ENCODE measurements around the gene ZSCAN25.
"Not testable (repeated sequence)": the region's sequence is repeated elsewhere in the genome, so short reads cannot be mapped to it uniquely, and the experiment has no call there.

The ZSCAN25 gene

DNA sequence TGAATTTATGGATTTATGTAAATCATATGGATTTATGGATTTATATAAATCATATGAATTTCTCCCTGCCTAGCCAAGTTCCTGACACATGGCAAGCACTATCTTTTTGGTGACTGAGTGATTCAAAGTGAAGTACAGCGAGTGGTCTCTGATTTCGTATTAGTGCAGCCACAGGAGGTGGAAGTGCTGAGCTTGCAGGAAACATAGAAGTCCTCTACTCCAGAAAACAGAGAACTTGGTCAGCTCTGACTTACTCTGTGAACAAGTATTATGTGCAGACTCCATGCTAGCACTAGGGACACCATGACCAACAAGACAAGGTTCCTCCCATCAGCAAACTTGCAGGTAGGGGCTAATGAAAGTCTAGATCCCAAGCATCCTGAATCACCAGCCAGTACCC is 34.5 kb downstream of the ZSCAN25 start:
- no peak for DNase-seq

DNA sequence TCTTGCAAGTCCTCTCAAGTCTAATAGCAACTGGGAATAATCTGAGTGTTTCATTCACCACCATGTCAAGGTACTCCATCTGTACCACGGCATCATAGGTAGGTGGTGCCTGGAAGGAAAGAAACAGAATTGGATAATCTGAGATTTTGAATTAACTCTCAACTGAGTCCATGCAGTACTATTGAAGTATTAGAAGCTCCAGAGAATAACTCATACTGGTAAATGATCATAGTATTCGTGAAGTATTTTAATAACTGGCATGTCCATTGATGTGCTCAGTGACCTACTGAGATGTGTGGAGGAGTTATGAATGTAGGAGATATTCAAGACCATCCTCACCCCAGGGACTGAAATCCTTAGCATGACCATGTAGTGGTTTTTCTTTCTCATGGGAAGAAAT is 35.9 kb downstream of the ZSCAN25 start:
- DNase-seq = no peak

DNA sequence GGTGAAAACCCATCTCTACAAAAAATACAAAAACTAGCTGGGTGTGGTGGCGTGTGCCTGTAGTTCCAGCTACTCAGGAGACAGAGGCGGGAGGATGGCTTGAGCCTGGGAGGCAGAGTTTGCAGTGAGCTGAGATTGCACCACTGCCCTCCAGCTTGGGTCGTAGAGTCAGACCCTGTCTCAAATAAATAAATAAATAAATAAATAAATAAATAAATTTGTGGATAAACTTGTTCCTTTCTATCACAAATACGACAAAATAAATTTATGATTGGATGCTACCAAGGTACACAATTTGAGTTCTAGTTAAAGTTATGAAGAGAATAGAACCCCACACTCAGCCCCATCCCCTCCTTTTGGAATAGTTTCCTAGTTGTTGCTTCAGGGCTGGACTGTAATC is 36.5 kb downstream of the ZSCAN25 start:
- DNase-seq = not testable (repeated sequence)

DNA sequence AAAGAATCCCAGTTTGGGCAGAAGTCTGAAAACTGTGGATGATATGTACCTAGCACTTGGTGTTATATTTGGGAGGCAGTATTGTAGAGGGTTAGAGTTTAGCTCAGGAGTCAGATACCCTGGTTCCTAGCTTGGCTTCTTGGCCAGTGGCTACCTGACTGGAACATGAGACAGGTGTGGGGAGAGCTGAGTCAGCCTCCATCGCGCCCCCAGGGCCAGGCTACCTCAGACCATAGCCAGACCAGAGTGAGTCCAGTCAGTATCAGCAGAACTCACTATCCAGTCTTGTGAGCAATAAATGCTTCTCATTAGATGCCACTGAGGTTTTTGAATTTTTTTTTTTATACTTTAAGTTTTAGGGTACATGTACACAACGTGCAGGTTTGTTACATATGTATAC is 37.0 kb downstream of the ZSCAN25 start:
- no peak for DNase-seq

DNA sequence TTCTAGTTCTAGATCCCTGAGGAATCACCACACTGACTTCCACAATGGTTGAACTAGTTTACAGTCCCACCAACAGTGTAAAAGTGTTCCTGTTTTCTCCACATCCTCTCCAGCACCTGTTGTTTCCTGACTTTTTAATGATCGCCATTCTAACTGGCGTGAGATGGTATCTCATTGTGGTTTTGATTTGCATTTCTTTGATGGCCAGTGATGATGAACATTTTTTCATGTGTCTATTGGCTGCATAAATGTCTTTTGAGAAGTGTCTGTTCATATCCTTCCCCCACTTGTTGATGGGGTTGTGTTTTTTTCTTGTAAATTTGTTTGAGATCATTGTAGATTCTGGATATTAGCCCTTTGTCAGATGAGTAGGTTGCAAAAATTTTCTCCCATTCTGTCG is 37.9 kb downstream of the ZSCAN25 start:
- DNase-seq = not testable (repeated sequence)

DNA sequence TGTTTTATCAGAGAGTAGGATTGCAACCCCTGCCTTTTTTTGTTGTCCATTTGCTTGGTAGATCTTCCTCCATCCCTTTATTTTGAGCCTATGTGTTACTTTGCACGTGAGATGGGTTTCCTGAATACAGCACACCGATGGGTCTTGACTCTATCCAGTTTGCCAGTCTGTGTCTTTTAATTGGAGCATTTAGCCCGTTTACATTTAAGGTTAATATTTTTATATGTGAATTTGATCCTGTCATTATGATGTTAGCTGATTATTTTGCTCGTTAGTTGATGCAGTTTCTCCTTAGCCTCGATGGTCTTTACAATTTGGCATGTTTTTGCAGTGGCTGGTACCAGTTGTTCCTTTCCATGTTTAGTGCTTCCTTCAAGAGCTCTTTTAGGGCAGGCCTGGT is 41.1 kb downstream of the ZSCAN25 start:
- not testable (repeated sequence) for DNase-seq

DNA sequence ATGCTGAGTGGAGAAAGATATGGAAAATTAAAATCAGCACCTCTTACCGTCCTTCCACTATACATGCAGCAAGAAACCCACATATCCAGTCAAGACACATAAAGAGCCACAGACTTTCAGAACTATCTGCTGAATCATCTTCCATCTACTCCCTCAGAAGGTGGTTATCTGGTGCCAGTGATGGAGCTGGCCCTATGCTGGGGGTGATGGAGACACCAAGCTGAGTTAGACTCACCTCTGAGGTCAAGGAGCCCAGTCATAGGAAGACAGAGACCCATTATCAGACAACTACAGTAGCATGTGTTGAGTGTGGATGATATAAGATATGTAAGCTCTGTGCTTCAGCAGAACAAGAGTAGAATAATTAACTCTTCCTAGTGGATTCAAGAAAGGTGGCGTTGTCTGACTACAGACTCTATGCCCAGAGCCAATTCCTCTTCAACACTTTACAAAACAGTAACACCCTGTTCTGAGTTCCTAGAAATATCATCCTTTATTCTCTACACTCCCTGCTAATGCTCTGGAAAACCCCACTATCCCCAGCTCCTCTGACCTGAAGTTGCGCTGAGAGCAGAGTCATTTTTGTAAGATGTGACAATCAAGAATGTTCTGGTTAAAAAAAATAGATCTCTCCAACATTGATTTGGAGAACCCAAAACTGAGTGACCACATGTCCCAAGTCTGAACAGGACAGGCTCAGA is 48.7 kb downstream of the ZSCAN25 start:
- DNase-seq = no peak

DNA sequence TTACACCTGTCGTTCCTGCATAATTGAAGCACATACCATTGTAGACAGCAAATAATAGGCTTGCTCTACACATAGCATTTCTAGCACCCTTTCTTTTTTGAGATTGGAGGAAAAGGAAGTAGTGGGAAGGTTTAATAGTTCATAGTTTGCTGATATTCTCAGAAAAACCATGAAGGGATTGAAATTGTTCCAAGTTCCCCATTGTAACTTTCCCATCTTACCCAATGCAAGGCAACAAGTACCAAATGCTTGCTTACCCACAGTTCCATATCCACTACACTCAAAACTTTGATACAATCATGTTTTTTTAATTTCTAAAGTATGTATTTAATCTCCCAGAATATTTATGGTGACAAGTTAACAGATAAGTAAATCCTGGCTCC is 49.3 kb downstream of the ZSCAN25 start:
- DNase-seq = no peak

DNA sequence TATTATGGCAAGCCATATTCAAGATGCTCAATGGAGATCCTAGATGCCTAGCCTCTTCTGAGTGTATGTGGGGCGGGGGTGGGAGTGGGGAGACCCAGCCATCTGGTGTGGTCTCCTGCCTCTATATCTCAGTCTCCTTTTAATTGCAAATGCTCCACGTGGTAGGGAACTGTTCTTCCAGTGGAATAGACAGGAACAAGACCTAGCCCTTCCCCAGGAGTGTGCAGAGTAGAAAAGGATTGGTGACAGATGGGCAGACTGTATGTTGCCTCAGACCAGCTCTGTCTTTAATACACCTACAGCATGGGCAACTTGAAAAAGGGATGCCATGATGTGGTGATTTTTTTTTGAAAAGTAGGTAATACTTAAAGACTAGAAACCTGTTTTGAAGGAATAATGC is 50.4 kb downstream of the ZSCAN25 start:
- no peak for DNase-seq

DNA sequence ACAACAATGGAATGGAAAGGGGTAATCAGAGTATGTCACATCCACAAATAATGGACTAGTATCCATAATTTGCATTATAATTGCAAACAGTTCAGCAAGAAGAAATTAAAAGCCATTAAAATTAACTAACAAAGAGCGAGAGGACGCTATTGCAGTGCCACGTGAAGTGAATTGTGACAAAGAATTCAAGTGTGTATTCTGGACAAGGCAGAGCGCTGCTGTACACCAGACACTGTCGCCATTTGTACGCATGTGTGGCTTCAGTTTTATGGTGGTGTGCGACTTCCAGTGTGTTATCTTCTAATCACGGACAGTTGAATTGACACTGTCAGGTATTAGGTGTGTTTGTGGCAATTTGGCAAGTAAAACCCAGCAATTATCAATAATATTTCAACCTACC is 51.8 kb downstream of the ZSCAN25 start:
- no peak for DNase-seq

DNA sequence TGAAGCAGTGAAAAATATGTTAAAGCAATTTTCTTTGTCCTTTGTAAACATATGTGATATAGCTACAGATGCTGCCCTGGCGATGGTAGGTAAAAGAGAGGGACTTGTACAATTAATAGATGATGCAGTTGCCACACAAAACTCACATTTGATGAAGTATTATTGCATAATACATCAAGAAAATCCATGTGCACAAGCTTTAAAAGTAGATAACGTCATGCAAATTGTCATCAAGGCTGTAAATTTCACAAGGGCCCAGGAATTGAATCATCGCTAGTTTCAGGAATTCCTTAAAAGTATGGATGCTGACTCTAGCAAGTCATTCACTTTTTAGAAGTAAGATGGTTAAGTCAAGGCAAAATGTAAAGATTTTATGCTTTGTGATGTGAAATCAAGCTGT is 53.0 kb downstream of the ZSCAN25 start:
- no peak for DNase-seq

DNA sequence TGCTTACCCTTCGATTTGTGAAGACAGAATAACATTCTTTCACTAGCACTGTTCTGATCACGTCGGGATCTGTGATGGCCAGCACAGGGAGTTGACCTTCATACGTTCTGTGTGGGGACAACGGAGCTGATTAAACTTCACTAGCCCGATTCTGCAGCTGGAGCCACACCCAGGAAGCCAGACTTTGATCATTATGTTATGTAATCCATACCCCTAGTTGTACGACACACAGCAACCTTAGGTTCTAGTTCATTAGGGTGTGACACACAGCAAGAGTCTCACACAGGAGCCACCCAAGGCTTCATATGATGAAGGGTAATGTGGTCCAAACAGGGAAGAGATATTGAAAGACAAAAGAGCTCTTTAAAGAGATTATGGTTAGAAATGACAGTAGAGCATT is 55.8 kb downstream of the ZSCAN25 start:
- DNase-seq = no peak

DNA sequence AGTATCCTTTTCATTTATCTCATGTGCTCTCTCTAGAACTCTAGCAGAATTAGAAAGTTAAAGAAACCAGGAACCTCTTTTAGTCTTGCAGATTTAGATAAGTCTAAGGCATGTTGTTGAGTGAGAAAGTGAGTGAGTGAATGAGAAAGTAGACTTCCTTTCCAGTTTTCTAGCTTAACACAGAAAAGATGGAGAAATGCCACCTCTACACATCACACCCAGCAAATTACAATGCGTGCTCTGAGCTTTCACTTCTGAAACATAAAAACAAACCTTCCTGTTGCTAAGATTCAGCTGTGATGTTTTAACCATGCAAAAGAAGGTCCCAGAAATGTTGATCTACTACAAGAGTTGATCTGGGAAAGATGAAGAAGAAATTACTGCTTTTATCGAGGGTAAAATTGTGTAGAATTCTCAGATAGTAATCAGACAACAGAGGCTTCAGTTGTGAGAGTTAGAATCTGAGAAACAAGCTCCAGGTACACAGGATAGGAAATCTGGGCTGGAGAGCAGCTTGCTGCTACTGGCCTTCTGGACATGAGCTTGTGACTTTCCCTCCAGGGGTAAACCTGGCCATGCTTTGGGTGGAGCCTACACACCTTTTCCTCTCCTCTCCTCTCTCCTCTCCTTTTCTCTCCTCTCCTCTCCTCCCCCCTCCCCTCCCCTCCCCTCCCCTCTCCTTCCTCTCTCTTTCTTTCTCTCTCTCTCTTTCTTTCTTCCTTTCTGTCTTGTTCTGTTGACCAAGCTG is 58.4 kb downstream of the ZSCAN25 start:
- no peak for DNase-seq

DNA sequence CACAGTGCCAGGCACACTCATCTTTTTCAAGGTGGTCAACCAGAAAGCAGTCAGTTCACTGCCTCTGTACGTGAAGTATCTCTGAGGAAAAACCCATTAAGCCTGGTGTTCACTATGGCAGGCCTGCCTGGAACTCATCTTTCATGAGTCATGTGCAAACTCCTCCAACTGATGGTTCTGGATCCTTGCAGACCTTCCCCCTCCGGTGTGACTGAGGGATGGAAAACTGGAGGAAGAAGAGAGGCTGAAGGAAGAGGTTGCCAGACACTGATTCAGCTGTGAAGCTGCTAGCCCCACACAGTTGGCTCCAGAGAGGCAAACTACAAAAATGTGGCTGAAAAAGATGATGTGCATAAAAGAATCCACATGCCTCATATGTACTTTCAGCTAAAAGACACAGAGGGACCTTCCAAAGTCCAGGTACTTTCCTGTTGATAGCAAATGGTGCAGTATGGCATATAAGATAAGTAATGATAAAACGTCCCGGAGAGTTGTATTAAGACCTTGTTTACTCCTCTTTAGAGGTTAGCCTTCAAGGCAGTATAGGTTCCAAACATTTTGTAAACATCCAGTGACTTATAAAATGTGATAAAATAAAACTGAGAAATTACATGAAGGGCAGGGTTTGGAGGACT is 60.4 kb downstream of the ZSCAN25 start:
- DNase-seq = no peak

DNA sequence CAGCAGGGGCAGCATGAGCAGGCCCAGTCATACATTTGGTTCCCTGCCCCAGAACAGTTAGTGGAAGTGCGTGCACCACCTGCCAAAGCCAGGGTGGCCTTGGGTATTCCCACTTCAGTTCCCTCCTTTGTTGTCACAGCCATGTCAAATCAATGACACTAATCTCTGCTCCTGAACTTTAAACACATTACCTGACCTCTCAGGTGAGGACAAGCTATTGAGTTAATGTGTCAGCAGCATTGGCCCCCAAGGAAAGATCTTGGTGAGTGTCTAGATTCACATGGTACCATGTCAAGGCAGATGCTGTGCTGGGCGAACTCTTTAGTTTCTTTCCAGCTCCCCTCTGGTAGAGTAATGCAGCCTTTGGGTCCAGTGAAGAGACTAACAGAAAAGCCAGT is 60.9 kb downstream of the ZSCAN25 start:
- DNase-seq = no peak

DNA sequence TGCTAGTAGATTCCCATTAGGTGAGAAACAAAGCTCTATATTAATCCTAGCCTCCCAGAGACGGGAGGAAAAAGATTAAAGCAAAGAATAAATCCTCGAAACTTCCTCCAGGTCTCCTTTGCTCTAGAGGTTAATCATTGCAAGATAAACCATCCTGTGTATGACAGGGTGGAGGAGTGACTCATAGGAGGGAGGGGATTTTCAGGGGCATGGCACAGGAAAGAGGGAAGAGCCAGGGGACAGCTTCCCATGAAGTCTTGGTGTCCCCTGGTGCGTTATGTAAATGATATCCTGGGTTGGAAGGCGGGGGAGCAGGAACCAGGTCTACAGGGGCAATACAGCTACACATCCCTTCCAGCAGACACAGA is 62.3 kb downstream of the ZSCAN25 start:
- DNase-seq = no peak

DNA sequence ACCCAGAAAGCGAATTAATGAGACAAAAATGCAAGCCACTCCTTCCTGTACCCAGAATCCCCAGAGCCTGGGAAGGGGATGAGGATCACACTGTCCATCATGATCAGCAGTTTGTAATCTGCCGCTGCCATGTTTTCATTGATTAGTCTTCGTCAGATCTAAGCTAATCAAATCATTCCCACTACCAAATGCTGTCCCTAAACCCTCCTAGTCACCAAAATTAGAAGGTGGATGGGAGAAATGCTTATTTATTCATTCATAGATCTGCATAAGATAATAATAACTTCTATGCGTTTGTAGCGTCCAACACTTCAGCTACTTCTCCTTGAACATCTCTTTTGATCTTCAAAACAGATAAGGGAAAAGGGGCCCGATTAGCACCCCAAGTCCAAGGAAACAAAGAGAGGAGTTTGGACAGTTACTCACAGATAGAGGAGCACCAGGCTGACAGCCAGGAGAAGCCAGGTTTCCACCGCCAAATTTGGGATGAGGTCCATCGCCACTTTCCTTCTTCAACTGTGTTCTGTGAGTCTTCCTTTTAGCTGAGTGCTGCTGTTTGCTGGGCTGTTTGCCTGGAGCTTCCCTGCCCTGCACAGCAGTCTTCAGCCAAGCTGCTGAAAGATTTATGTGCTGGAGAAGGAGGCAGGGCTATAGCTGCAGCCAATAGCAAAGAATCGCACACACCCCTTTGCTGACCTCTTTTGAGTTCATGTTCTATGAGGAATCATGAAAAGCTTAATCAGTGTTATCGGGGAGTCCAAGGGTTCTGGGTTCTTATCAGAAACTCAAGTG is 62.9 kb downstream of the ZSCAN25 start, which contains the start of gene CYP3A5:
Gene CYP3A5, minus strand, starts transcription at position 597 of the 792 bp plus-strand sequence. Its CDS starts 100 bp downstream, at position 497.
- DNase-seq = no peak

Data from activated CD4-positive, alpha-beta T cell treated with anti-CD3 and anti-CD28 coated beads for 1 hour (primary cell).